DOHH2 (cell line): Measurements from ENCODE around the gene MAGI1.

Source experiments
- H3F3A ChIP-seq: fragments of 200-600 bp; sonication (generic), shearing (Covaris generic); 2 replicates; pipeline ENCODE4 v1.6.0; 2016; ENCODE audit warnings: antibody characterized with exemption, mild to moderate bottlenecking; ENCODE audit not compliant: control insufficient read depth, insufficient read depth
- H3K27ac ChIP-seq: fragments of 200-600 bp; sonication (generic); 2 replicates; pipeline ENCODE4 v1.5.1; 2014; ENCODE audit warnings: low read depth, mild to moderate bottlenecking, low read length, moderate library complexity
- H3K27me3 ChIP-seq: fragments of 200-600 bp; sonication (generic); 2 replicates; pipeline ENCODE4 v1.6.1; 2014; ENCODE audit warnings: mild to moderate bottlenecking, low read length, mixed read lengths; ENCODE audit not compliant: control insufficient read depth
- H3K36me3 ChIP-seq: fragments of 200-600 bp; sonication (generic); 2 replicates; pipeline ENCODE4 v1.6.1; 2014; ENCODE audit warnings: mild to moderate bottlenecking, low read length, moderate library complexity, mixed read lengths; ENCODE audit not compliant: control insufficient read depth
- H3K4me1 ChIP-seq: fragments of 200-600 bp; sonication (generic); 2 replicates; pipeline ENCODE4 v1.6.1; 2014; ENCODE audit warnings: mild to moderate bottlenecking, low read length, mixed read lengths; ENCODE audit not compliant: control insufficient read depth
- H3K4me2 ChIP-seq: fragments of 200-600 bp; sonication (generic); 2 replicates; pipeline ENCODE4 v1.6.0; 2014; ENCODE audit warnings: mild to moderate bottlenecking, low read length, moderate library complexity
- H3K4me3 ChIP-seq: fragments of 200-600 bp; sonication (generic); 2 replicates; pipeline ENCODE4 v1.5.1; 2014; ENCODE audit warnings: mild to moderate bottlenecking, low read length, mixed read lengths
- H3K79me2 ChIP-seq: fragments of 200-600 bp; sonication (generic); 2 replicates; pipeline ENCODE4 v1.6.1; 2014; ENCODE audit warnings: mild to moderate bottlenecking, low read length, mixed read lengths; ENCODE audit not compliant: control insufficient read depth
- H3K9me2 ChIP-seq: fragments of 200-600 bp; sonication (generic); replicated peaks from 2 replicates; pipeline ENCODE4 v1.6.1; 2014; ENCODE audit warnings: mild to moderate bottlenecking, low read length, mixed read lengths; ENCODE audit not compliant: control insufficient read depth
- H3K9me3 ChIP-seq: fragments of 200-600 bp; sonication (generic); 2 replicates; pipeline ENCODE4 v1.6.1; 2014; ENCODE audit warnings: antibody characterized with exemption, low read length, mixed read lengths; ENCODE audit not compliant: control insufficient read depth, insufficient read depth
- H4K20me1 ChIP-seq: fragments of 200-600 bp; sonication (generic); 2 replicates; pipeline ENCODE4 v1.6.0; 2014; ENCODE audit warnings: low read depth, mild to moderate bottlenecking, antibody characterized with exemption, low read length, moderate library complexity; ENCODE audit not compliant: control insufficient read depth, insufficient read depth
- CTCF ChIP-seq: fragments of 200-600 bp; sonication (generic); IDR thresholded peaks from one replicate; pipeline ENCODE4 v1.5.1; 2014; ENCODE audit warnings: antibody characterized with exemption, mild to moderate bottlenecking, low read depth, low read length; ENCODE audit not compliant: poor library complexity, severe bottlenecking
- EZH2phosphoT487 ChIP-seq: fragments of 200-600 bp; sonication (generic); IDR thresholded peaks from 2 replicates; pipeline ENCODE4 v1.6.1; 2017; ENCODE audit warnings: borderline replicate concordance, mild to moderate bottlenecking, antibody characterized with exemption, low read length, moderate library complexity, mixed read lengths

Gene MAGI1

GRCh38 chr3:65935724-65936123 lies 103.0 kb downstream of the MAGI1 start:
- TF ChIP-seq EZH2phosphoT487 (no peak), CTCF (no peak)
- Histone ChIP-seq H3K27ac (no peak overlapping the region), H3K4me3 (no peak overlapping the region), H3K4me2 (no peak overlapping the region), H3F3A (no peaks in the 10 kb centered on the region), H3K27me3 (0 out of 2 replicates have a peak, but pooled peaks cover 2% of the 10 kb centered on the region), H3K4me1 (no peaks in the 10 kb centered on the region), H3K9me2 (no peaks in the 10 kb centered on the region), H3K36me3 (no peaks in the 10 kb centered on the region), H4K20me1 (no peaks in the 10 kb centered on the region), H3K79me2 (no peaks in the 10 kb centered on the region), H3K9me3 (no peaks in the 10 kb centered on the region)

GRCh38 chr3:65930648-65931047 lies 108.1 kb downstream of the MAGI1 start:
- Histone ChIP-seq H3K9me3 (no peaks in the 10 kb centered on the region), H3K36me3 (no peaks in the 10 kb centered on the region), H3K27ac (no peak overlapping the region), H3K9me2 (no peaks in the 10 kb centered on the region), H3K4me1 (no peaks in the 10 kb centered on the region), H3K4me3 (no peak overlapping the region), H3K4me2 (no peak overlapping the region), H3K27me3 (no peaks in the 10 kb centered on the region), H3K79me2 (no peaks in the 10 kb centered on the region), H3F3A (no peaks in the 10 kb centered on the region), H4K20me1 (no peaks in the 10 kb centered on the region)
- TF ChIP-seq EZH2phosphoT487: no peak
- TF ChIP-seq CTCF: no peak

- H3K27ac ChIP-seq: no peak overlapping the region
- no peak overlapping the region for H3K4me3 ChIP-seq
- no peaks in the 10 kb centered on the region for H3K9me2 ChIP-seq
- H3K27me3 ChIP-seq: no peaks in the 10 kb centered on the region
- no peaks in the 10 kb centered on the region for H3K4me1 ChIP-seq
- no peak for TF ChIP-seq CTCF
- TF ChIP-seq EZH2phosphoT487: no peak
- H3K36me3 ChIP-seq: no peaks in the 10 kb centered on the region
- H3K79me2 ChIP-seq: no peaks in the 10 kb centered on the region
- H3K4me2 ChIP-seq: no peak overlapping the region
- H3K9me3 ChIP-seq: no peaks in the 10 kb centered on the region
- H4K20me1 ChIP-seq: no peaks in the 10 kb centered on the region
- no peaks in the 10 kb centered on the region for H3F3A ChIP-seq
Measured at GRCh38 chr3:65928110-65928509, 110.6 kb downstream of the MAGI1 start.

- Histone ChIP-seq H3K27ac (no peak overlapping the region), H3K36me3 (no peaks in the 10 kb centered on the region), H3K9me2 (no peaks in the 10 kb centered on the region), H3K4me3 (no peak overlapping the region), H3K27me3 (no peaks in the 10 kb centered on the region), H3K4me1 (no peaks in the 10 kb centered on the region), H4K20me1 (no peaks in the 10 kb centered on the region), H3K4me2 (no peak overlapping the region), H3K9me3 (no peaks in the 10 kb centered on the region), H3F3A (no peaks in the 10 kb centered on the region), H3K79me2 (no peaks in the 10 kb centered on the region)
- TF ChIP-seq EZH2phosphoT487: no peak
- TF ChIP-seq CTCF: no peak
Measured at GRCh38 chr3:65927576-65927975, 111.1 kb downstream of the MAGI1 start.
